Camera-type eye (tissue), 1 donor: ENCODE data around the gene CDRT15. TPM values are rescaled to one million over a fixed set of nuclear protein-coding genes. Genes with fewer than 3 reads are reported as not detected.

Source experiments
- total RNA-seq: library from RNA; depleted of rRNA; stranded (reverse); fragments of >200 nt; gene quantifications from one replicate; pipeline ENCODE4 v1.2.3, GENCODE V29; 2014

CDRT15 gene
- total RNA-seq: not detected

DNA sequence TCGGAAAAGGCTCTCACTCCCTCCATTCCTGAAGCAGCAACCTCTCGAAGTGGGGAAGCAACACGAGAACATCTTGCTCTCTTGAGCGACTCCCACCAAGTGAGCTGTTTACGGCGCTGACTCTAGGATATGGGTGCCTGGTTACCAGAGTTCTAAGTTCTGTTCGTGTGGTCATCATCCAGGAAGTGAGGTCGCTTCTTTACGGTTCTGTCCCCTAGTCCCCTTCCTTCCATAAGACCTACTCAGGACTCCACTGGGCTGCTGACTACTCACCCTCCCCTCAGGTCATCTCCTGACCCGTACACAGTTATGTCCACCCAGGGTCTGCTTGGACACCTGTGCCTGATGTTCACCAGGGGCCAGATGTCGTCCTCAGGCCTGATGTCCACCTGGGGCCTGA lies at the start of gene CDRT15:
Gene CDRT15 (minus strand): TSS at position 101 of the 400 bp plus-strand sequence. CDS start 29 bp downstream, at position 72.

Other genes starting within 250 kb of the CDRT15 start
- gene COX10, start 167.4 kb downstream of the CDRT15 start, total RNA-seq: 37.2 TPM
- gene HS3ST3B1, start 64.2 kb upstream of the CDRT15 start, total RNA-seq: 52.8 TPM